GM23338 (cell line): ENCODE data around the gene CDYL. TPM values are rescaled to one million over a fixed set of nuclear protein-coding genes. Genes with fewer than 3 reads are reported as not detected.

Experiments used
- ATAC-seq: fragments of 200-7000 bp; cut with Tn5 transposase; 3 replicates; pipeline ENCODE4 v1.9.1; 2020
- DNase-seq: peaks from one replicate; pipeline ENCODE4 v3.0.0-alpha.2; 2015; ENCODE audit warnings: low spot score
- H2AFZ ChIP-seq: fragments of 200-600 bp; sonication (generic); 2 replicates; pipeline ENCODE4 v1.8.0; 2016; ENCODE audit warnings: antibody characterized with exemption, mild to moderate bottlenecking, moderate library complexity
- H3F3A ChIP-seq: fragments of 200-600 bp; sonication (generic); replicated peaks from 2 replicates; pipeline ENCODE4 v1.8.0; 2017; ENCODE audit warnings: antibody characterized with exemption, mixed run types, low read depth
- H3K27ac ChIP-seq: fragments of 200-600 bp; sonication (generic); 2 replicates; pipeline ENCODE4 v1.6.1; 2016; ENCODE audit warnings: low read depth
- H3K27me3 ChIP-seq: fragments of 200-600 bp; sonication (generic); 2 replicates; pipeline ENCODE4 v1.8.0; 2016; ENCODE audit warnings: mild to moderate bottlenecking, mixed run types, moderate library complexity; ENCODE audit not compliant: insufficient read depth
- H3K36me3 ChIP-seq: fragments of 200-600 bp; sonication (generic); 2 replicates; pipeline ENCODE4 v1.8.0; 2016; ENCODE audit warnings: mild to moderate bottlenecking; ENCODE audit not compliant: insufficient read depth
- H3K4me1 ChIP-seq: fragments of 200-600 bp; sonication (generic); 2 replicates; pipeline ENCODE4 v1.8.0; 2016; ENCODE audit warnings: mild to moderate bottlenecking, moderate library complexity; ENCODE audit not compliant: insufficient read depth
- H3K4me2 ChIP-seq: fragments of 200-600 bp; sonication (generic); 2 replicates; pipeline ENCODE4 v1.7.1; 2017; ENCODE audit warnings: mixed run types
- H3K4me3 ChIP-seq: fragments of 200-600 bp; sonication (generic); 2 replicates; pipeline ENCODE4 v1.6.1; 2016; ENCODE audit warnings: mixed run types
- H3K79me2 ChIP-seq: fragments of 200-600 bp; sonication (generic); replicated peaks from 2 replicates; pipeline ENCODE4 v1.8.0; 2017; ENCODE audit warnings: mild to moderate bottlenecking; ENCODE audit not compliant: insufficient read depth
- H3K9me2 ChIP-seq: fragments of 200-600 bp; sonication (generic); 2 replicates; pipeline ENCODE4 v1.8.0; 2017; ENCODE audit not compliant: insufficient read depth
- H4K20me1 ChIP-seq: fragments of 200-600 bp; sonication (generic); replicated peaks from 2 replicates; pipeline ENCODE4 v1.8.0; 2017; ENCODE audit warnings: mild to moderate bottlenecking; ENCODE audit not compliant: insufficient read depth
- H3K27ac Mint-ChIP-seq: 2 replicates; pipeline ENCODE4 v1.8.0; 2020; ENCODE audit warnings: inconsistent platforms, mild to moderate bottlenecking, moderate library complexity, mixed read lengths
- H3K27me3 Mint-ChIP-seq: 3 replicates; pipeline ENCODE4 v1.8.0; 2022; ENCODE audit warnings: low read depth, mild to moderate bottlenecking, moderate library complexity, mixed read lengths, inconsistent platforms; ENCODE audit not compliant: insufficient read depth, poor library complexity
- H3K36me3 Mint-ChIP-seq: 3 replicates; pipeline ENCODE4 v1.8.0; 2021; ENCODE audit warnings: low read depth, mild to moderate bottlenecking, inconsistent platforms, moderate library complexity, mixed read lengths
- H3K4me1 Mint-ChIP-seq: 3 replicates; pipeline ENCODE4 v1.8.0; 2020; ENCODE audit warnings: mild to moderate bottlenecking, inconsistent platforms, mixed read lengths
- H3K4me3 Mint-ChIP-seq: 3 replicates; pipeline ENCODE4 v1.8.0; 2021; ENCODE audit warnings: moderate library complexity, mild to moderate bottlenecking, inconsistent platforms, mixed read lengths
- H3K9me3 Mint-ChIP-seq: 3 replicates; pipeline ENCODE4 v1.8.0; 2020; ENCODE audit warnings: moderate library complexity, mild to moderate bottlenecking, inconsistent platforms, mixed read lengths
- CREB1 ChIP-seq: fragments of 250-450 bp; sonication (Bioruptor Pico); IDR thresholded peaks from 2 replicates; pipeline ENCODE4 v1.5.0; 2020; ENCODE audit warnings: low read depth, mild to moderate bottlenecking, moderate library complexity
- EZH2 ChIP-seq: fragments of 200-600 bp; sonication (generic); IDR thresholded peaks from one replicate; pipeline ENCODE4 v1.8.0; 2017; ENCODE audit warnings: antibody characterized with exemption, mild to moderate bottlenecking, low read depth; ENCODE audit not compliant: unreplicated experiment
- EZH2phosphoT487 ChIP-seq: fragments of 200-600 bp; sonication (generic); IDR thresholded peaks from one replicate; pipeline ENCODE4 v1.8.1; 2018; ENCODE audit warnings: antibody characterized with exemption; ENCODE audit not compliant: unreplicated experiment
- JUNB ChIP-seq: IDR thresholded peaks from one replicate; pipeline ENCODE4 v1.6.1; 2016; ENCODE audit warnings: antibody characterized with exemption; ENCODE audit not compliant: unreplicated experiment
- POLR2AphosphoS5 ChIP-seq: IDR thresholded peaks from 2 replicates; pipeline ENCODE4 v1.6.1; 2016; ENCODE audit warnings: antibody characterized with exemption, low read depth
- STAT1 ChIP-seq: IDR thresholded peaks from one replicate; pipeline ENCODE4 v1.6.1; 2016; ENCODE audit warnings: antibody characterized with exemption; ENCODE audit not compliant: unreplicated experiment
- ZNF114 ChIP-seq: fragments of 250-450 bp; sonication (Bioruptor Pico); IDR thresholded peaks from 2 replicates; pipeline ENCODE4 v1.5.0; 2020; ENCODE audit warnings: mild to moderate bottlenecking, moderate library complexity
- ZNF331 ChIP-seq: fragments of 250-450 bp; sonication (Bioruptor Pico); IDR thresholded peaks from 2 replicates; pipeline ENCODE4 v1.5.0; 2020; ENCODE audit warnings: low read depth, mild to moderate bottlenecking, moderate library complexity
- polyA plus RNA-seq: library from polyadenylated mRNA; unstranded; fragments of >200 nt; fragmentation: Nextera tagmentation; extraction: Ambion mirVana; gene quantifications from 2 replicates; pipeline ENCODE4 v1.2.1, GENCODE V29; 2016
- total RNA-seq: library from RNA; depleted of rRNA; stranded (reverse); fragments of >200 nt; shearing (Covaris generic); gene quantifications from 2 replicates; pipeline ENCODE4 v1.2.3, GENCODE V29; 2014
- TF ChIP-seq, protein P1 (sequence below): IDR thresholded peaks from 2 replicates; pipeline ENCODE4 v1.6.1; 2016; ENCODE audit warnings: antibody characterized with exemption
- TF ChIP-seq, protein P2 (sequence below): IDR thresholded peaks from one replicate; pipeline ENCODE4 v1.6.1; 2018; ENCODE audit warnings: antibody characterized with exemption; ENCODE audit not compliant: unreplicated experiment

The CDYL gene
- total and polyA plus RNA-seq, 2 experiments from 2014 or later, result 67.2 to 128 TPM

DNA sequence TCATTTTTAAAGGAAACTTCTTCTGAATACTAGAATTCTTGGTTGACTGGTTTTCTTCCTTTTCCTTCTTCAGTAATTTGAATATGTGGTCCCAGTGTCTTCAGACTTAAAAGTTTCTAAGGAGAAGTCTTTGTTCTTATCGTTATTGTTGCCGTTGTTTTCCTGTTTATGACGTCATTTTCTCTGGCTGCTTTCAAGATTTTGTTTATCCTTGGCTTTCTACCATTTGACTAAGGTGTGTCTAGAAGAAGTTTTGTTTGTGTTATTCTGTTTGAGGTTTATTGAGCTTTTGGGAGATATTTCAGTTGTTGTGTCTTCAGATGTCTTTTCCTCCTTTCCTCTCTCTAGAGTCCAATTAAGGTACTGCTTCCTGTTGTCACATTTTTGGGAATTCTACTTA lies 24.5 kb downstream of the CDYL start:
- Histone ChIP-seq H3K9me2 (no peaks in the 10 kb centered on the region), H3K27me3 (no peaks in the 10 kb centered on the region), H3K4me2 (no peak overlapping the region), H3K27ac (no peak overlapping the region), H3K4me1 (peaks cover 27% of the 10 kb centered on the region), H2AFZ (no peak overlapping the region), H3F3A (no peaks in the 10 kb centered on the region; the same call in 1 of the 2 replicates), H3K79me2 (peaks cover 100% of the 10 kb centered on the region), H3K4me3 (no peak overlapping the region), H3K36me3 (no peaks in the 10 kb centered on the region), H4K20me1 (peaks cover 96% of the 10 kb centered on the region)
- Mint-ChIP-seq H3K4me3 (no peak overlapping the region), H3K36me3 (no peaks in the 10 kb centered on the region; the same call in 2 of the 3 replicates), H3K27me3 (peaks cover 5% of the 10 kb centered on the region), H3K27ac (no peak overlapping the region; the same call in 1 of the 2 replicates), H3K9me3 (no peaks in the 10 kb centered on the region; the same call in 2 of the 3 replicates), H3K4me1 (peaks cover 63% of the 10 kb centered on the region)
- TF ChIP-seq STAT1, result no peak
- TF ChIP-seq, protein P1, sequence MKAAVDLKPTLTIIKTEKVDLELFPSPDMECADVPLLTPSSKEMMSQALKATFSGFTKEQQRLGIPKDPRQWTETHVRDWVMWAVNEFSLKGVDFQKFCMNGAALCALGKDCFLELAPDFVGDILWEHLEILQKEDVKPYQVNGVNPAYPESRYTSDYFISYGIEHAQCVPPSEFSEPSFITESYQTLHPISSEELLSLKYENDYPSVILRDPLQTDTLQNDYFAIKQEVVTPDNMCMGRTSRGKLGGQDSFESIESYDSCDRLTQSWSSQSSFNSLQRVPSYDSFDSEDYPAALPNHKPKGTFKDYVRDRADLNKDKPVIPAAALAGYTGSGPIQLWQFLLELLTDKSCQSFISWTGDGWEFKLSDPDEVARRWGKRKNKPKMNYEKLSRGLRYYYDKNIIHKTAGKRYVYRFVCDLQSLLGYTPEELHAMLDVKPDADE, result no peak
- TF ChIP-seq ZNF114, result no peak
- TF ChIP-seq ZNF331 (CRISPR knock-in tag), result no peak
- no peak for TF ChIP-seq POLR2AphosphoS5
- no peak for TF ChIP-seq EZH2
- no peak for ATAC-seq
- DNase-seq, result no peak

DNA sequence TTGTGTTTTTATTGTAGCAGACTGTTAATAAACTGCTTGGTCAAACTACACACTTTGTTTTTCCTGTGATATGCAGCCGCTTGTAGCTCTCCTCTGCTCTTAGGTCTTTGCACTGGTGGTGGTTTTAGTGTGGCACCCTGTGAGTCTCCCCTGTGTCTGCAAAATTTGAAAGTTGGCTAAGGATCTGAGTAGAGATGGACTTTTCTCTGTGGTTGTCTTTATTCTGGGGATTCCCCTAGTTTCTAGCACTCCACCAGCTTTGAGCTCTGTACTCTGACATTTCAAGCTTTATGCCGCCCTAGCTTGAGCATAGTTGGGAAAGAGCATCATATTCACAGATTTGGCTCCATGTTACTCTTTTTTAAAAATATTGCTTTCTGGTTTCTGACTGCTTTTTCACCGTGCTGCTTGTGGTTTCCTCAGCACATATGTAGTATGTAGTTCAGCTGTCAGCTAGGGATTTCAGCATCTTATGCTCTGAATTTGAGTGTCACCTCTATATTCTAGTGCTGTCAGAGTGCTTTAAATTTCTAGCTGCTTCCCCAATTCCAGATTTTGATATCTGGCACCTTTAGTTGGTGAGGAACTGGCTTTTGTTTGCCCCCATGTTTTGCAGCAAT lies 25.4 kb downstream of the CDYL start:
- Histone ChIP-seq H3K4me2 (no peak overlapping the region), H3K27me3 (no peaks in the 10 kb centered on the region), H3K4me3 (no peak overlapping the region), H3K27ac (no peak overlapping the region), H3K36me3 (no peaks in the 10 kb centered on the region), H2AFZ (no peak overlapping the region), H3F3A (no peaks in the 10 kb centered on the region; the same call in 1 of the 2 replicates), H3K79me2 (peaks cover 100% of the 10 kb centered on the region), H3K9me2 (no peaks in the 10 kb centered on the region), H3K4me1 (peaks cover 35% of the 10 kb centered on the region), H4K20me1 (peaks cover 96% of the 10 kb centered on the region)
- no peak for DNase-seq
- Mint-ChIP-seq H3K36me3 (peaks cover 4% of the 10 kb centered on the region), H3K4me1 (peaks cover 71% of the 10 kb centered on the region), H3K4me3 (no peak overlapping the region), H3K9me3 (no peaks in the 10 kb centered on the region; the same call in 2 of the 3 replicates), H3K27me3 (peaks cover 6% of the 10 kb centered on the region), H3K27ac (no peak overlapping the region)
- ATAC-seq, result no peak
- TF ChIP-seq JUNB, result no peak
- no peak for TF ChIP-seq CREB1 (CRISPR knock-in tag)
- TF ChIP-seq, protein P2, sequence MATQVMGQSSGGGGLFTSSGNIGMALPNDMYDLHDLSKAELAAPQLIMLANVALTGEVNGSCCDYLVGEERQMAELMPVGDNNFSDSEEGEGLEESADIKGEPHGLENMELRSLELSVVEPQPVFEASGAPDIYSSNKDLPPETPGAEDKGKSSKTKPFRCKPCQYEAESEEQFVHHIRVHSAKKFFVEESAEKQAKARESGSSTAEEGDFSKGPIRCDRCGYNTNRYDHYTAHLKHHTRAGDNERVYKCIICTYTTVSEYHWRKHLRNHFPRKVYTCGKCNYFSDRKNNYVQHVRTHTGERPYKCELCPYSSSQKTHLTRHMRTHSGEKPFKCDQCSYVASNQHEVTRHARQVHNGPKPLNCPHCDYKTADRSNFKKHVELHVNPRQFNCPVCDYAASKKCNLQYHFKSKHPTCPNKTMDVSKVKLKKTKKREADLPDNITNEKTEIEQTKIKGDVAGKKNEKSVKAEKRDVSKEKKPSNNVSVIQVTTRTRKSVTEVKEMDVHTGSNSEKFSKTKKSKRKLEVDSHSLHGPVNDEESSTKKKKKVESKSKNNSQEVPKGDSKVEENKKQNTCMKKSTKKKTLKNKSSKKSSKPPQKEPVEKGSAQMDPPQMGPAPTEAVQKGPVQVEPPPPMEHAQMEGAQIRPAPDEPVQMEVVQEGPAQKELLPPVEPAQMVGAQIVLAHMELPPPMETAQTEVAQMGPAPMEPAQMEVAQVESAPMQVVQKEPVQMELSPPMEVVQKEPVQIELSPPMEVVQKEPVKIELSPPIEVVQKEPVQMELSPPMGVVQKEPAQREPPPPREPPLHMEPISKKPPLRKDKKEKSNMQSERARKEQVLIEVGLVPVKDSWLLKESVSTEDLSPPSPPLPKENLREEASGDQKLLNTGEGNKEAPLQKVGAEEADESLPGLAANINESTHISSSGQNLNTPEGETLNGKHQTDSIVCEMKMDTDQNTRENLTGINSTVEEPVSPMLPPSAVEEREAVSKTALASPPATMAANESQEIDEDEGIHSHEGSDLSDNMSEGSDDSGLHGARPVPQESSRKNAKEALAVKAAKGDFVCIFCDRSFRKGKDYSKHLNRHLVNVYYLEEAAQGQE, result no peak
- TF ChIP-seq EZH2phosphoT487, result no peak
- no peak for TF ChIP-seq ZNF331 (CRISPR knock-in tag)
- no peak for TF ChIP-seq ZNF114
- no peak for TF ChIP-seq EZH2
- TF ChIP-seq, protein P1, result no peak
